Inflammatory macrophage treated with lipopolysaccharide for 1 hour (primary cell): ENCODE data around the gene PTPRN2.
A peak's percentile ranks its signal among the peaks of the same experiment; 100 is the strongest.

Experiments
- DNase-seq, 2 donors: peaks; one replicate each; pipeline ENCODE4 v3.0.0-alpha.2; 2020 to 2022

PTPRN2 gene

GRCh38 chr7:158376146-158376838 lies 211.3 kb downstream of the PTPRN2 start:
- DNase-seq: peak in 1 of 2 donors; percentile 4

- no peak for DNase-seq
Observed at GRCh38 chr7:158375034-158375433, 212.6 kb downstream of the PTPRN2 start.

- DNase-seq: no peak
Observed at GRCh38 chr7:158374586-158374985, 213.0 kb downstream of the PTPRN2 start.

GRCh38 chr7:158374146-158374545 lies 213.5 kb downstream of the PTPRN2 start:
- DNase-seq: no peak

- DNase-seq: no peak
Observed at GRCh38 chr7:158373476-158374133, 214.0 kb downstream of the PTPRN2 start.

- DNase-seq: no peak
Observed at GRCh38 chr7:158372400-158373342, 215.0 kb downstream of the PTPRN2 start.

- DNase-seq: no peak
Observed at GRCh38 chr7:158371856-158372255, 215.8 kb downstream of the PTPRN2 start.

GRCh38 chr7:158369866-158370265 lies 217.8 kb downstream of the PTPRN2 start:
- DNase-seq: no peak

GRCh38 chr7:158369290-158369689 lies 218.3 kb downstream of the PTPRN2 start:
- no peak for DNase-seq

GRCh38 chr7:158368449-158368848 lies 219.2 kb downstream of the PTPRN2 start:
- DNase-seq: no peak

GRCh38 chr7:158367634-158367982 lies 220.0 kb downstream of the PTPRN2 start:
- no peak for DNase-seq

- DNase-seq: no peak
Observed at GRCh38 chr7:158366916-158367633, 220.5 kb downstream of the PTPRN2 start.

GRCh38 chr7:158366346-158366745 lies 221.3 kb downstream of the PTPRN2 start:
- DNase-seq: no peak

GRCh38 chr7:158365267-158365666 lies 222.4 kb downstream of the PTPRN2 start:
- no peak for DNase-seq

- DNase-seq: no peak
Observed at GRCh38 chr7:158364451-158364850, 223.2 kb downstream of the PTPRN2 start.

- DNase-seq: no peak
Observed at GRCh38 chr7:158362912-158363905, 224.4 kb downstream of the PTPRN2 start.

GRCh38 chr7:158362001-158362400 lies 225.6 kb downstream of the PTPRN2 start:
- DNase-seq: no peak

- DNase-seq: no peak
Observed at GRCh38 chr7:158361326-158361946, 226.2 kb downstream of the PTPRN2 start.

GRCh38 chr7:158358926-158359645 lies 228.5 kb downstream of the PTPRN2 start:
- DNase-seq: no peak
